ENCODE measurements around the gene EPB41L5.
"Not testable (repeated sequence)": the region's sequence is repeated elsewhere in the genome, so short reads cannot be mapped to it uniquely, and the experiment has no call there.

The EPB41L5 gene

GRCh38 chr2:120104772-120105171 is 91.9 kb downstream of the EPB41L5 start:
- no peak for DNase-seq

GRCh38 chr2:120105360-120105759 is 92.5 kb downstream of the EPB41L5 start:
- no peak for DNase-seq

- peak; percentile 2 for DNase-seq
Measured at GRCh38 chr2:120108049-120108448, 95.2 kb downstream of the EPB41L5 start.

GRCh38 chr2:120108749-120109148 is 95.9 kb downstream of the EPB41L5 start:
- DNase-seq = no peak

- DNase-seq = no peak
Measured at GRCh38 chr2:120109186-120110061, 96.5 kb downstream of the EPB41L5 start.

GRCh38 chr2:120110062-120110362 is 97.1 kb downstream of the EPB41L5 start:
- no peak for DNase-seq

GRCh38 chr2:120110507-120110906 is 97.6 kb downstream of the EPB41L5 start:
- no peak for DNase-seq

- no peak for DNase-seq
Measured at GRCh38 chr2:120111193-120111592, 98.3 kb downstream of the EPB41L5 start.

GRCh38 chr2:120118018-120118417 is 105.1 kb downstream of the EPB41L5 start:
- no peak for DNase-seq

GRCh38 chr2:120118471-120118870 is 105.6 kb downstream of the EPB41L5 start:
- no peak for DNase-seq

- not testable (repeated sequence) for DNase-seq
Measured at GRCh38 chr2:120121337-120121736, 108.5 kb downstream of the EPB41L5 start.

- DNase-seq = no peak
Measured at GRCh38 chr2:120123090-120123489, 110.2 kb downstream of the EPB41L5 start.

GRCh38 chr2:120125195-120125594 is 112.3 kb downstream of the EPB41L5 start:
- DNase-seq = no peak

GRCh38 chr2:120128216-120128615 is 115.3 kb downstream of the EPB41L5 start:
- DNase-seq = no peak

GRCh38 chr2:120132190-120132589 is 119.3 kb downstream of the EPB41L5 start:
- no peak for DNase-seq

GRCh38 chr2:120132691-120133090 is 119.8 kb downstream of the EPB41L5 start:
- DNase-seq = no peak

GRCh38 chr2:120133572-120134244 is 120.8 kb downstream of the EPB41L5 start:
- DNase-seq = no peak

- no peak for DNase-seq
Measured at GRCh38 chr2:120134263-120134662, 121.4 kb downstream of the EPB41L5 start.

GRCh38 chr2:120135013-120135412 is 122.1 kb downstream of the EPB41L5 start:
- DNase-seq = not testable (repeated sequence)

GRCh38 chr2:120140866-120141265 is 128.0 kb downstream of the EPB41L5 start:
- no peak for DNase-seq

- no peak for DNase-seq
Measured at GRCh38 chr2:120141300-120142069, 128.6 kb downstream of the EPB41L5 start.

GRCh38 chr2:120142528-120143219 is 129.8 kb downstream of the EPB41L5 start:
- DNase-seq = no peak

GRCh38 chr2:120148229-120148628 is 135.4 kb downstream of the EPB41L5 start:
- no peak for DNase-seq
